HCT116 (cell line): ENCODE measurements around the gene AGAP1. TPM values are rescaled to one million over a fixed set of nuclear protein-coding genes. Genes with fewer than 3 reads are reported as not detected.

Source experiments
- ATAC-seq: fragments of 200-7000 bp; cut with Tn5 transposase; 2 replicates; pipeline ENCODE4 v1.9.1; 2020; ENCODE audit warnings: mild to moderate bottlenecking, moderate library complexity
- BruUV-seq: library from RNA; stranded (reverse); fragments of 400-500 nt; replicated peaks from 2 replicates; lab custom pipeline; 2021; lab: Mats Ljungman, UMichigan
- CTCF ChIA-PET: fragments of 300-600 bp; sonication (Branson Sonifier 250); formaldehyde crosslinking; loops from one replicate; lab custom pipeline; 2021; ENCODE audit warnings: antibody characterized with exemption; lab: Charles Lee
- POLR2A ChIA-PET: fragments of 300-600, 350-600 bp; sonication (Branson Sonifier 250); formaldehyde crosslinking; loops from one replicate; lab custom pipeline; 2021; ENCODE audit warnings: antibody characterized with exemption; lab: Charles Lee
- RAD21 ChIA-PET, 2 experiments: fragments of 300-600 bp; sonication (Branson Sonifier 250); formaldehyde crosslinking; loops; one replicate each; lab custom pipeline; 2023; ENCODE audit warnings: low total read pairs in 2 of 2; ENCODE audit not compliant: uncharacterized antibody in 2 of 2, unreplicated experiment in 2 of 2, low non-redundant PET in 1 of 2; lab: Charles Lee
- DNase-seq: peaks from one replicate; pipeline ENCODE4 v3.0.0-alpha.2; 2010; ENCODE audit warnings: low read depth, low spot score
- H2AFZ ChIP-seq: fragments of 200-600 bp; shearing (Covaris generic), sonication (generic); 2 replicates; pipeline ENCODE4 v1.6.1; 2017; ENCODE audit warnings: low read depth, mixed run types, mixed read lengths, antibody characterized with exemption, low read length; ENCODE audit not compliant: poor library complexity, severe bottlenecking
- H3K27ac ChIP-seq: 2 replicates; pipeline ENCODE4 v1.5.1; 2012; ENCODE audit warnings: low read depth, low read length
- H3K27me3 ChIP-seq: fragments of 200-600 bp; sonication (generic); 2 replicates; pipeline ENCODE4 v1.6.1; 2016; ENCODE audit warnings: mixed run types, low read length, mixed read lengths; ENCODE audit not compliant: insufficient read depth
- H3K36me3 ChIP-seq, 2 experiments: fragments of 200-500 bp in 1 of 2; fragments of 200-600 bp in 1 of 2; sonication (Bioruptor generic) in 1 of 2; sonication (generic) in 1 of 2; 2 replicates each; pipeline versions ENCODE4 v1.5.1 to v1.6.1; 2014 to 2016; ENCODE audit warnings: low read length in 2 of 2, inconsistent platforms in 1 of 2, mixed read lengths in 1 of 2, mixed run types in 1 of 2; ENCODE audit not compliant: insufficient read depth in 2 of 2, control insufficient read depth in 1 of 2
- H3K4me1 ChIP-seq, 2 experiments: fragments of 200-600 bp in 1 of 2; sonication (generic) in 1 of 2; 2 replicates each; pipeline versions ENCODE4 v1.5.1 to v1.6.1; 2012 to 2017; ENCODE audit warnings: low read length in 2 of 2, inconsistent platforms in 1 of 2, mild to moderate bottlenecking in 1 of 2, mixed read lengths in 1 of 2, mixed run types in 1 of 2, moderate library complexity in 1 of 2; ENCODE audit not compliant: insufficient read depth in 2 of 2, control insufficient read depth in 1 of 2
- H3K4me2 ChIP-seq: fragments of 200-600 bp; sonication (generic); 2 replicates; pipeline ENCODE4 v1.6.1; 2017; ENCODE audit warnings: mixed run types, low read length, mixed read lengths
- H3K4me3 ChIP-seq, 2 experiments: fragments of 200-600 bp in 1 of 2; sonication (generic) in 1 of 2; replicated peaks in 1 of 2; 2 replicates each; pipeline ENCODE4 v1.5.1; 2011 to 2016; ENCODE audit warnings: low read length in 2 of 2, control low read depth in 1 of 2, low read depth in 1 of 2, mild to moderate bottlenecking in 1 of 2, mixed read lengths in 1 of 2, mixed run types in 1 of 2
- H3K79me2 ChIP-seq: fragments of 200-600 bp; sonication (generic); 2 replicates; pipeline ENCODE4 v1.6.1; 2017; ENCODE audit warnings: mild to moderate bottlenecking, mixed run types, low read length, moderate library complexity, mixed read lengths; ENCODE audit not compliant: insufficient read depth
- H3K9ac ChIP-seq: fragments of 200-600 bp; sonication (generic); 2 replicates; pipeline ENCODE4 v1.6.1; 2016; ENCODE audit warnings: low read length, mixed read lengths
- H3K9me2 ChIP-seq: fragments of 200-600 bp; sonication (generic), shearing (Covaris generic); 2 replicates; pipeline ENCODE4 v1.6.1; 2017; ENCODE audit warnings: mixed run types, mild to moderate bottlenecking, moderate library complexity; ENCODE audit not compliant: insufficient read depth
- H3K9me3 ChIP-seq, 2 experiments: fragments of 200-500 bp in 1 of 2; fragments of 200-600 bp in 1 of 2; sonication (Bioruptor generic) in 1 of 2; sonication (generic) in 1 of 2; 2 replicates each; pipeline ENCODE4 v1.6.1; 2014 to 2017; ENCODE audit warnings: low read length in 2 of 2, mixed read lengths in 2 of 2, inconsistent platforms in 1 of 2, low read depth in 1 of 2, mild to moderate bottlenecking in 1 of 2, mixed run types in 1 of 2, moderate library complexity in 1 of 2; ENCODE audit not compliant: control insufficient read depth in 1 of 2, insufficient read depth in 1 of 2
- H4K20me1 ChIP-seq: fragments of 200-600 bp; sonication (generic), shearing (Covaris generic); 2 replicates; pipeline ENCODE4 v1.6.1; 2017; ENCODE audit warnings: mixed run types, mild to moderate bottlenecking, moderate library complexity; ENCODE audit not compliant: insufficient read depth
- CEBPB ChIP-seq: IDR thresholded peaks from 2 replicates; pipeline ENCODE4 v1.6.1; 2012; ENCODE audit warnings: low read depth
- CTCF ChIP-seq, 3 experiments: fragments of 200-600 bp in 1 of 3; sonication (generic) in 1 of 3; IDR thresholded peaks in 2 of 3; conservative IDR thresholded peaks in 1 of 3; 2 replicates each; pipeline ENCODE4 v1.5.1; 2012 to 2017; ENCODE audit warnings: low read depth in 2 of 3, low read length in 2 of 3, antibody characterized with exemption in 1 of 3, borderline replicate concordance in 1 of 3, control low read depth in 1 of 3, mild to moderate bottlenecking in 1 of 3, mixed read lengths in 1 of 3, mixed run types in 1 of 3, moderate library complexity in 1 of 3; ENCODE audit not compliant: insufficient read depth in 1 of 3
- EGR1 ChIP-seq: IDR thresholded peaks from 2 replicates; pipeline ENCODE4 v1.6.1; 2012; ENCODE audit warnings: low read depth
- ELF1 ChIP-seq: IDR thresholded peaks from 2 replicates; pipeline ENCODE4 v1.6.1; 2012; ENCODE audit warnings: low read depth, borderline replicate concordance
- EZH2 ChIP-seq: fragments of 200-600 bp; sonication (generic); IDR thresholded peaks from 2 replicates; pipeline ENCODE4 v1.6.1; 2017; ENCODE audit warnings: antibody characterized with exemption, mixed run types
- FOSL1 ChIP-seq: IDR thresholded peaks from 2 replicates; pipeline ENCODE4 v1.6.1; 2012; ENCODE audit warnings: low read depth
- JUND ChIP-seq: IDR thresholded peaks from 2 replicates; pipeline ENCODE4 v1.6.1; 2012
- MAX ChIP-seq: IDR thresholded peaks from 2 replicates; pipeline ENCODE4 v1.6.1; 2012
- POLR2A ChIP-seq: IDR thresholded peaks from 2 replicates; pipeline ENCODE4 v1.7.0; 2011; ENCODE audit warnings: borderline replicate concordance; ENCODE audit not compliant: insufficient read depth, insufficient read length; ENCODE audit errors: extremely low read depth
- POLR2AphosphoS5 ChIP-seq: IDR thresholded peaks from 2 replicates; pipeline ENCODE4 v1.6.1; 2011; ENCODE audit warnings: mild to moderate bottlenecking, low read depth, low read length, moderate library complexity
- RAD21 ChIP-seq: IDR thresholded peaks from 2 replicates; pipeline ENCODE4 v1.6.1; 2012; ENCODE audit warnings: low read depth, mild to moderate bottlenecking
- REST ChIP-seq: IDR thresholded peaks from 2 replicates; pipeline ENCODE4 v1.6.1; 2012; ENCODE audit warnings: low read depth
- SIN3A ChIP-seq: IDR thresholded peaks from 2 replicates; pipeline ENCODE4 v1.6.1; 2012; ENCODE audit warnings: low read depth
- SP1 ChIP-seq: IDR thresholded peaks from 2 replicates; pipeline ENCODE4 v1.6.1; 2012; ENCODE audit warnings: low read depth
- SRF ChIP-seq: IDR thresholded peaks from 2 replicates; pipeline ENCODE4 v1.6.1; 2012; ENCODE audit warnings: low read depth
- TCF7L2 ChIP-seq: IDR thresholded peaks from 2 replicates; pipeline ENCODE4 v1.7.0; 2011; ENCODE audit warnings: borderline replicate concordance, inconsistent platforms; ENCODE audit not compliant: insufficient read depth, insufficient read length; ENCODE audit errors: extremely low read depth
- YY1 ChIP-seq: IDR thresholded peaks from 2 replicates; pipeline ENCODE4 v1.6.1; 2011; ENCODE audit warnings: low read length, low read depth, moderate library complexity, mild to moderate bottlenecking; ENCODE audit not compliant: insufficient replicate concordance; ENCODE audit errors: extremely low read depth
- ZBTB33 ChIP-seq: IDR thresholded peaks from 2 replicates; pipeline ENCODE4 v1.6.1; 2011; ENCODE audit warnings: mild to moderate bottlenecking, low read length, moderate library complexity; ENCODE audit not compliant: insufficient replicate concordance; ENCODE audit errors: extremely low read depth
- ZNF274 ChIP-seq: fragments of 200-500 bp; sonication (Bioruptor generic); IDR thresholded peaks from 2 replicates; pipeline ENCODE4 v1.6.1; 2014; ENCODE audit warnings: mild to moderate bottlenecking, low read depth, low read length, inconsistent platforms
- intact Hi-C: fragments of 100-400 bp; cut with micrococcal nuclease; formaldehyde crosslinking; loops from 2 replicates; pipeline ENCODE4 v1.10.0; 2022
- total RNA-seq: library from RNA; stranded (reverse); gene quantifications from one replicate; pipeline ENCODE4 v1.2.1, GENCODE V29; 2021; ENCODE audit not compliant: unreplicated experiment

Gene AGAP1
- total RNA-seq, 1 experiment from 2014 or later, result 43.8 TPM

GRCh38 chr2:236122236-236122635 lies 628.4 kb downstream of the AGAP1 start:
- BruUV-seq, result no TSS peak
- RAD21 ChIA-PET, result no interaction called here
- intact Hi-C loops, result no loop called here
- Histone ChIP-seq H3K9me2 (no peaks in the 10 kb centered on the region), H3K9ac (no peak overlapping the region), H3K27ac (no peak overlapping the region), H3K27me3 (no peaks in the 10 kb centered on the region), H4K20me1 (no peaks in the 10 kb centered on the region), H3K36me3 (0 out of 4 replicates have a peak, but pooled peaks cover 0 to 4% of the 10 kb centered on the region in 2 experiments), H3K4me1 (no peaks in the 10 kb centered on the region), H3K9me3 (no peaks in the 10 kb centered on the region), H3K4me2 (no peak overlapping the region), H3K79me2 (no peaks in the 10 kb centered on the region), H2AFZ (no peak overlapping the region), H3K4me3 (no peak overlapping the region)
- CTCF ChIA-PET, result no interaction called here
- POLR2A ChIA-PET, result no interaction called here
- ATAC-seq (no peak), DNase-seq (no peak)
- TF ChIP-seq JUND, result no peak
- TF ChIP-seq CEBPB, result no peak
- no peak for TF ChIP-seq ZBTB33
- TF ChIP-seq SRF, result no peak
- no peak for TF ChIP-seq SIN3A
- TF ChIP-seq EZH2, result no peak
- no peak for TF ChIP-seq RAD21
- no peak for TF ChIP-seq TCF7L2
- no peak for TF ChIP-seq FOSL1
- no peak for TF ChIP-seq EGR1
- TF ChIP-seq REST, result no peak
- no peak for TF ChIP-seq POLR2AphosphoS5
- no peak for TF ChIP-seq SP1
- no peak for TF ChIP-seq POLR2A
- no peak for TF ChIP-seq ZNF274
- no peak for TF ChIP-seq ELF1
- no peak for TF ChIP-seq CTCF (IDR thresholded peaks at IDR 0.05 in 2 of 3, conservative IDR thresholded peaks at IDR 0.05 in 1 of 3; ENCODE audit: borderline replicate concordance in 1 of 3, insufficient read depth in 1 of 3, low read depth in 2 of 3, low read length in 2 of 3)
- TF ChIP-seq YY1, result no peak
- TF ChIP-seq MAX, result no peak
